Omental fat pad (tissue), 4 donors: ENCODE measurements around the gene ZC3H11A. TPM values are rescaled to one million over a fixed set of nuclear protein-coding genes. Genes with fewer than 3 reads are reported as not detected.
"Not testable (repeated sequence)": the region's sequence is repeated elsewhere in the genome, so short reads cannot be mapped to it uniquely, and the experiment has no call there.

Experiments
- ATAC-seq: fragments of 150-250 bp; one replicate; pipeline ENCODE4 v1.9.1; 2016; ENCODE audit warnings: mild to moderate bottlenecking, moderate library complexity; ENCODE audit not compliant: low FRiP score
- DNase-seq: peaks from one replicate; pipeline ENCODE4 v3.0.0-alpha.2; 2019; ENCODE audit warnings: low spot score
- total RNA-seq, 4 donors: library from RNA; depleted of rRNA; stranded (reverse); fragments of >200 nt; gene quantifications; one replicate each; pipeline ENCODE4 v1.1.0, GENCODE V29; 2016
- TF ChIP-seq, protein P1 (sequence below), 3 donors: fragments of 450-650 bp; IDR thresholded peaks; one replicate each; pipeline ENCODE4 v1.5.1; 2016 to 2017; ENCODE audit warnings: antibody characterized with exemption in 3 of 3, mild to moderate bottlenecking in 3 of 3, moderate library complexity in 2 of 3

The ZC3H11A gene
- total RNA-seq, 4 donors from 2014 or later: 97.6 to 140 (median 108) TPM

DNA sequence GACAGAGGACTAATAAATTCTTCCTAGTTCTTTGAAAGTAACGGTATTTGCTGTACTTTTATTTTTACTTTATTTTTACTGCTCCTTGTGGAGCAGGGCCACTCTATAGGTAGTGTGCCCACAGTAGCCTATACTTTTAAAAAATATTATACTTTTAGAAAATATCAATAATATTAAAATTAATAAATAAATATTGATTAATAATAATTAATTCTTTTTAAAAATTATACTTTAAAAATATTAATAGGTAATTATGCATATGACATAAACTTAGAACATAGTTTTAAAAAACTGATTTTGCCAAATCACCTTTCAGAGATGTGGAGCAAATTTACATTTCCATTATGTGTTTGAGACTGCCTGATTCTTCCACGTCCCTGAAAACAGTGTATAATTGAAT, 30.8 kb downstream of the ZC3H11A start:
- TF ChIP-seq, protein P1, sequence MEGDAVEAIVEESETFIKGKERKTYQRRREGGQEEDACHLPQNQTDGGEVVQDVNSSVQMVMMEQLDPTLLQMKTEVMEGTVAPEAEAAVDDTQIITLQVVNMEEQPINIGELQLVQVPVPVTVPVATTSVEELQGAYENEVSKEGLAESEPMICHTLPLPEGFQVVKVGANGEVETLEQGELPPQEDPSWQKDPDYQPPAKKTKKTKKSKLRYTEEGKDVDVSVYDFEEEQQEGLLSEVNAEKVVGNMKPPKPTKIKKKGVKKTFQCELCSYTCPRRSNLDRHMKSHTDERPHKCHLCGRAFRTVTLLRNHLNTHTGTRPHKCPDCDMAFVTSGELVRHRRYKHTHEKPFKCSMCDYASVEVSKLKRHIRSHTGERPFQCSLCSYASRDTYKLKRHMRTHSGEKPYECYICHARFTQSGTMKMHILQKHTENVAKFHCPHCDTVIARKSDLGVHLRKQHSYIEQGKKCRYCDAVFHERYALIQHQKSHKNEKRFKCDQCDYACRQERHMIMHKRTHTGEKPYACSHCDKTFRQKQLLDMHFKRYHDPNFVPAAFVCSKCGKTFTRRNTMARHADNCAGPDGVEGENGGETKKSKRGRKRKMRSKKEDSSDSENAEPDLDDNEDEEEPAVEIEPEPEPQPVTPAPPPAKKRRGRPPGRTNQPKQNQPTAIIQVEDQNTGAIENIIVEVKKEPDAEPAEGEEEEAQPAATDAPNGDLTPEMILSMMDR (IDR thresholded peaks at IDR 0.05): no peak
- DNase-seq (no peak), ATAC-seq (no peak)

DNA sequence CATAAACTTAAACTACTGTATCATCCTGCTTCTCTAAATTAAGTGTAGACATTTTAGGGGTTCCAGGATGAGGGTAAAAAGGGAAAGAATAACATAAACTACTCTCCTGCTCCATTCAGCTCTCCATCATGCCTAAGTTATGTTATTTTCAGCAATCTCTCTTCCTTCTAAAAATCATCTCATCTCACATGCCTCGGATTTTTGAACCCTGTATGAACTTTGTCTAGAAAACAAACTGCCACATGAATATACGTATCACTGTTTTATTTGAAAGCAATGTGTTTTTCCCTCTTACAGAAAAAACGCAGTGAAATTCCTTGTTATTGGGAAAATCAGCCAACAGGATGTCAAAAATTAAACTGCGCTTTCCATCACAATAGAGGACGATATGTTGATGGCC, 32.6 kb downstream of the ZC3H11A start:
- ATAC-seq (no peak), DNase-seq (no peak)
- TF ChIP-seq, protein P1 (IDR thresholded peaks at IDR 0.05): no peak

DNA sequence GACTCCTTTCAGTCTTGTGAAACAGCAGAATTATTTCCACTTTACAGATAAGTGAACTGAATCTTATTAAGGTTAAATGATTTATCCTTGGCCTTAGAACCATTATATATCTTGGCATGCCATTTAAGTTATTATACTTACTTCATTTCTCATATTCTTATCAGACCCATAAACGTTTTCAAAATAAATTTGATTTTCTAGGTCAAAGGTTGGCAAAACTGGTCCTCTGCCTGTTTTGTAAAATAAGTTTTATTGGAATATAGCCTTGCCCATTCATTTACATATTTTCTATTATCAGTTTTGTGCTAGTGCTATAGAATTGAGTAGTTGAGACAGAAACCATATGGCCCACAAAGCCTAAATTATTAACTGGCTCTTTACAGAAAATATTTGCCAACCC, 33.1 kb downstream of the ZC3H11A start:
- ATAC-seq: no peak
- TF ChIP-seq, protein P1 (IDR thresholded peaks at IDR 0.05): no peak
- DNase-seq: no peak

DNA sequence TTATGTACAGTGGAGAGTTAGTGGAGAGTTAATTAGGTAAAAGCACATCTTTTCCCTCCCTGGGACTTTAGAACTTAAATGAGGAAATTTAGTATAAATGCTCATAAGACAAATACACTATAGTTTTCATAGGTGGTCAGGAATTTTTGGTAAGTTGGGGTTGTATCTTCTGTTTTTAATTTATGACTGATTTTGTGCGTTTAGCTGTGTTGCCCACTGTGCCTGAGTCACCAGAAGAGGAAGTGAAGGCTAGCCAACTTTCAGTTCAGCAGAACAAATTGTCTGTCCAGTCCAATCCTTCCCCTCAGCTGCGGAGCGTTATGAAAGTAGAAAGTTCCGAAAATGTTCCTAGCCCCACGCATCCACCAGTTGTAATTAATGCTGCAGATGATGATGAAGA, 33.8 kb downstream of the ZC3H11A start:
- not testable (repeated sequence) for ATAC-seq, DNase-seq

DNA sequence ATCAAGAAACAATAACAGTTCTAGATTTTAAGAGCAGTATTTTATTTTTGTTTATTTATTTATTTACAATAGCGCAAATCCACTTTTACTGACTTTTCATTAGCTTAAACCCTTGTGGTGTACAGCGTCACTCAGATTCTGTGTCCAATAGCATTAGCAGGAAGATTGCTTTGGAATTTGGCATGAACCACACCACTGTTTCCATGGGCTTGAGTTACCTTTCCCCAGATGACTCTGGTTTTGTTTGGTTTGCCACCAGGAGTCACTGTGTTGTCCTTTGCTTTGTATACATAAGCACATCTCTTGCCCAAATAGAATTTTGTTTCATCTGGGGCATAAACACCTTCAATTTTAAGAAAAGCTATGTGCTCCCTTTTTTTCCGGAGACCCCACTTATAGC, 40.1 kb downstream of the ZC3H11A start:
- ATAC-seq (no peak), DNase-seq (no peak)
- TF ChIP-seq, protein P1 (IDR thresholded peaks at IDR 0.05): no peak

DNA sequence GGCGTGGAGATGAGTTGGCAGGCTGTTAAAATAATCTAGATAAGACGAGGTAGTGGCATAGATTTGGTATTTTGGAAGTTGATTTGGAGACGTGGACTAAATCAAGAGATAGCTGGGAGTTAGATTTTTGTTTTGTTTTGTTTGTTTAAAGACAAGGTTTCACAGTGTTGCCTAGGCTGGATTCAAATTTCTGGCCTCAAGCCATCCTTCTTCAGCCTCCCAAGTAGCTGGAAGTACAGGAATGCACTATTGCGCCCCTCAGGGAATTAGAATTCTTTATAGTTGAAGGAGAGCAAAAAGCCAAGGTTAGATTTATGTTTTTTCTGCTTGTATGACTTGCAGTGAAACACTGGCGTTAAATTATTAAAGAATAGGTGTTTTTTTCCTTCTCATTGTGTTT, 43.7 kb downstream of the ZC3H11A start:
- TF ChIP-seq, protein P1 (IDR thresholded peaks at IDR 0.05): no peak
- DNase-seq (no peak), ATAC-seq (peak; percentile 62)

DNA sequence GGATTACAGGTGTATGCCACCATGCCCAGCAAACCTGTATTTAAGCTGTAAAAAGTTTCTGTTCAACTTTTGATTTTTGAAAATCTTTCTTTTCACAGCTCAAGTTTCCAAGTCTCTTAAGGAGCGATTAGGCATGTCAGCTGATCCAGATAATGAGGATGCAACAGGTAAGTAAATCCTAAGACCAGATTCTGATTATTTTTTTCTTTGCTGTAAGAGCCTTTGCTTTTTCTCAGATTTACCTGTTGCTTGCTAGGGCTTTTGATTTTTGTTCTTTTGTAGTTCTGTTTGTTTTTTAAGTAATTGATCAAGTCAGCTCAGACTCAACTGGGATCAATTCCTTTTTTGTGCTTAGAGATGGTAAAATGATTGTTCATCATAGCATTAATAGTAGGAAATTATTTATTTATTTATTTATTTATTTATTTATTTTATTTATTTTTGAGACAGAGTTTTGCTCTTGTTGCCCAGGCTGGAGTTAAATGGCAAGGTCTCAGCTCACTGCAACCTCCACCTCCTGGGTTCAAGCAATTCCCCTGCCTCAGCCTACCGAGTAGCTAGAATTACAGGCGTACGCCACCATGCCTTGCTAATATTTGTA, 44.9 kb downstream of the ZC3H11A start:
- TF ChIP-seq, protein P1 (IDR thresholded peaks at IDR 0.05): no peak
- ATAC-seq: no peak
- DNase-seq: no peak

DNA sequence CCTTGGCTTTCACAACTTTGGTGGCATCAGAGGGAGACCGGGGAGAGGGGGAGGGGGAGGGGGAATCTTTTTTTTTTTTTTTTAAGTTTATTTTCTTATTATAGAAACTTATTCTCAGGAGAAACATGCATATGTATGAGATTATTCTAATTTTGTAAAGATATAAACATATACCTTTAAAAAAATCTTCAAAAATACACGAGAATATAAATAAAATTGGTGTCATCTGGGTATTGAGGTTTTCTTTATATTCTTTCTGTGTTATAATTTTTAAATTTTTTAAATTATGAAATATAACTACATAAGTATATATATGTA, 47.1 kb downstream of the ZC3H11A start:
- TF ChIP-seq, protein P1 (IDR thresholded peaks at IDR 0.05): no peak
- DNase-seq (no peak), ATAC-seq (no peak)
